Kidney tubule cell (primary cell): ENCODE results near the gene CCL16.

Experiments
- DNase-seq: peaks from one replicate; pipeline ENCODE4 v3.0.0-alpha.2; 2018; ENCODE audit warnings: low spot score

CCL16 gene

DNA sequence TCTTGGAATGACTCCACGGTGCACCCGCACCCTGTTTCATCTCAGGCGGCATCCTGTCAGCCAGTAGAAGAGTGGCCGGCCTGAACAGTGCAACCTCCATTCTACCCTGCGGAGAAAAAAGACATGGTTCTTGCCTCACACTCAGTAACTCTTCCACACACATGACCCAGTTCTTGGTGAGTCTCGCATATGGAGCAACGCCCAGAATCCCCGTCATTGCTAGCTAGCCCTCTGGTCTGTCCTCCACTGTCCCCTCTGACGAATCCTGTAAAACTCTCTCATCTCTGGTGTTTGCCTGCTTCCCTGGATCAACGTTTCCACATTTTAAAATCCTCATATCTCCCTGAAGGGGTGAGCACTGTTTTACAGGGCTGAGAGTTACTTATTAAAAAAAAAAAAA is 46.5 kb downstream of the CCL16 start:
- no peak for DNase-seq

DNA sequence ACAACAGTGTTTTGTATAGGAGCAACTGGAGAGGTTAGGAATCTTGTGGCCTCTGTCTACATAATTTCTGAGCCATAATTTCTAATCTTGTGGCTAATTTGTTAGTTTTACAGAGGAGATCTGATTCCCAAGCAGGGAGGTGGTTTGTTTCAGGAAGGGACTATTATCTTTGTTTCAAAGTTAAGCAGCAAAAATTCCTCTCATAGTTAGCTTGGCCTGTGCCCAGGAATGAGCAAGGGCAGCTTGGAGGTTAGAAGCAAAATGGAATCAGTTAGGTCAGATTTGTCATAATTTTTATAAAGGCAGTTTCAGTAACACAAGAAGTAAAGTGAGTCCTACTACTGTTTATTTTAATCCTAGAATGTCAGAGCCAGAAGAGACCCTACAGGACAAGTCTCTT is 48.7 kb downstream of the CCL16 start:
- no peak for DNase-seq

DNA sequence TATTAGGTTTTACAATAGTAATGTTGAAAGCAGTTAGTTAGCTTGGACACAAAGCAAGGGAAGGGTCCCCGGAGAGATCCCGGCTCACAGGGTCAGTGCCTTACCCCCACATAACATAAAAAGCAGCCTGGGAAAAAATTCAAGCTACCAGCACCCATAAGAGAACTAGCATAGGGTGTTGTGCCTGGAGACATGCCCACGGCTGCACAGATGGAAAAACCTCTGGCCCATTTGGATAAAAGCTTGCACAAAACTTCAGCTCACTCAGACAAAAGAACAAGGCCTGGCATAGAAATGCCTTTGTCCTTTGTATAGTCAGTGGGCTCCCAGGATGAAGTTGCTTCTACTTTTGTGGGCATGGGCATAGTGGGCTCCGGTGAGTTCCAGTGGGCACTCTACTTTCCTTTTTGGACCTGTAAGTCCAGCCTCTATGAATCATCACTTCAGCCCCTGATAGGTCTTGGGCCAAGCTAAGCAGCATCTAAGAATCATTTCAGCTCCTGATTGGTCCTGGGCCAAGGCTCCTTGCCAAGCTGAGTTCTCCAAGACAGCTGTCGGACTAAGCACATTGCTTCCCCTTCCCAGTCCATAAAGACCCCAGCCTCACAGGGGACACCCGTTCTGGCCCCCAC is 49.4 kb downstream of the CCL16 start:
- DNase-seq, result no peak

DNA sequence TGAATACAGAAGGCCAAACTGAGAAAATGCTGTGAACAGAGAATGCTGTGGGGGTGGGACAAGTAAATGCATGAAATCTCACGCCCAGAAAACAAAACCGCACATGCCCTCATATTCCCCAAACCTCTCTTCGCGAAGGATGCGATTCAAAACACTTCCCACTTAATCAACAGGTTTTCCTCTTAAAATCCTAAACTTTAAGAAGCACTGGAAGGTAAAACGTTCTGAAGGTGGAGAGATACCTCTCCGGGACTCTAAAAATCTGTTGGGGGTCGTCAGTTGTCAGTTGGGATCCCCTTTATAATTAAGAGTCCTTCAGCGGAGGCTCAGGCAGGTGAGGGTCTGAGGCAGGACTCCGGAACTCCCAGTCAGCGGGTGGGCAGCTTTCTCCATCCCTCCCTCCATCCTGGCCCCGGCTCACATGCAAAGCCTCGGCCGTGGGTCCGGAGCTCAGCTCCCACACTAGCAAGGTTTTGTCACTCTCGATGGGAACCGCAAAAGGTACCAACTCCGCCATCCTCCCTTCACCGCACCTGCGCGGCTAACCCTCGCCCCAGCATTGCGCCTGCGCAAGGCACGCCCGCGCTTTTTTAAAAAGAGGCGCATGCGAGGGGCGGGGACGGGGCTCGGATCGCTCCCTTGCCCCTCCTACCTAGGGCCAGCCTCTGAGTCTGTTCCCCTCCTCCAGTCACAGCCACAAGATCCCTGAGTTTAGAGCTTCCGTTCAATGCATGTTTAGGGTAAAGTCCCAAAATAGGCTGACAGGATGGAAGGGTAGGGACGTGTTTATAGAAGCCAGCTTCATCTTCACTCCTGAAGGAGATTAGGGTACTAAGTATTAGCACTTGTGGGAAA is 50.9 kb downstream of the CCL16 start, which contains the start of gene RDM1:
Gene RDM1 (minus strand): TSS at position 563 of the 855 bp plus-strand sequence. CDS start 46 bp downstream, at position 517.
- peak; percentile 84 for DNase-seq

DNA sequence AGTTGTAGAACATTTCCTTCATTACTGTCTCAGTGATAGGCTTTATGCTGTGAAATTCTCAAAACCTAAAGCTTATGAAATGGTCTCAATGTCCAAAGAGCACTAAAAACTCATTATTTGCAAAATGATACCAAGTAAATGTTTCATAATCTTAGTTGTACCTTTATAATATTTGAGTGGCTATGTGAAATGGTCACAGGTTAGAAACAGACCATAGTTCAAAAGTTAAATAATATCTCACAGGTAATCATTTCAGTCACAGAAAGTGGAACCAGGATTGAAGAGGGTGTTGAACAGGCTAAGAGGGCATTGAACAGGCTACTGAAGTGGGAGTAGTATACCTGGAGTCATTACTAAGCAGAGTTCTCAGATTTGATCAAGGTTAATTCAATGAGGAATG is 53.6 kb downstream of the CCL16 start:
- DNase-seq, result no peak
